Measurements from ENCODE around the gene HSF2. TPM values are rescaled to one million over a fixed set of nuclear protein-coding genes. Genes with fewer than 3 reads are reported as not detected.

The HSF2 gene
- total and polyA plus RNA-seq, 11 donors: 13.1 to 38.7 (median 23.1) TPM

DNA sequence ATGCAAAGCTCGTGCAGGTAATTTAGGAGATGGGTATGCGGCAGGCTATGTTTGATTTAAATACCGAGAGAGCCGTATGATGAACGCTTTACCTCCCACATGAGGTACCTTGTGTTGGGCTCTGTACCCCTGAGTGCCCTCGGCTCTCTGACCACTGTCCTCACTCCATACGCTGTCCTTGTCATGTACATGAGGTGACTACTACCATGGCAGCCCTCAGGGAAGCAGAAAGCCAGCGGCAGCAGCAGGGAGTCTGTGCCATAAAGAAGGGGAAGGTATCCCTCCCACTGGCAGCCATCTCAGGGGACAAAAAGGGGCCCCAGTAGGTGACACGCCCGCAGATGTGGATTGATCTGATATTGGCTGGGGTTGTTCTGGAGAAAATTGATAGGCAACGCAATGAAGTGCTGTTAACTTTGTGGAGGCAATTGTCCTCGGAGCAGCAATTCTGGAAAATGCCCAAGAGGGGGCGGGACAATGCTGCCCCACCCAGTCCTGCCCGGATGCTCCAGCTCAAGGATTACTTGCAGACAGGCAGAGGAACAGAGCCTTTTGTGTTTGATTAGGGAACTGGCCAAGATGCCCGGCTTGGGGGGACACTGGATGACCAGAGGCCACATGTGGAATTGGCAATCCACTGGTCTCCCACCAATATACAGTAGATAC, 38.0 kb upstream of the HSF2 start:
- no peaks in the 10 kb centered on the region for H3K36me3 ChIP-seq
- WGBS, 4 donors: 80 to 87% (median 83%) methylated on average over 15 of the region's 15 CpGs
- TF ChIP-seq CTCF (IDR thresholded peaks at IDR 0.05) (no peak), POLR2A (IDR thresholded peaks at IDR 0.05) (no peak)

DNA sequence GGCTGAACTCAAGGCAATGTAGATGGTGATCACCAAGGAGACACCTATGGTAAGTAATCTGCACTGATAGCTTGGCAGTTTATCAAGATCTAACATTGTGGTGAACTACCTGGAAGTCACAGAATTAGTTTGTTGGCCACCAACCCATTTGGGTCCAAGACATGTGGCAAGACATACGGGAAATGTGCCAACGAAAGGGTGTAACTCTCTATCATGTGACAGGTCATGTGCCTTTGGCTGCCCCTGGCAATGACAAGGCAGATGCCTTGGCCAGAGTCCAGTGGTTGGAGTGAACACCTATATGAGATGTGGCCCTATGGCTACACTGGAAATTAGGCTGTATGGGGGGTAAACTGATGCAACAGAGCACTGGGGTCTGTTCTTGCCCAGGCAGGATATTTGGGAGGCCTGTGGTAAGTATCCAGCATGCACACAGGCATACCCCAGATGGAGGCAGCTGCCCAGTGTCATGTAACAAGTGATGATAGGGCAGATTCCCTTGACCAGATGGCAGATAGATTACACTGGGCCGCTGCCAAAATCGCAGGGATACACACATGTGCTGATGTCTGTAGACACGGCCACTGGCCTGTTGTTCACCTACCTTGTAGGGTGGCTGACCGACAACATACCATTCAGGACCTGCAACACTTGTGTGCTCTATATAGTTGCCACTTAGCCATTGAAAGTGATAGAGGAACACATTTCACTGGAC, 35.5 kb upstream of the HSF2 start:
- TF ChIP-seq CTCF (IDR thresholded peaks at IDR 0.05) (no peak), POLR2A (IDR thresholded peaks at IDR 0.05) (no peak)
- no peaks in the 10 kb centered on the region for H3K27me3 ChIP-seq
- no peak overlapping the region for H3K27ac ChIP-seq
- ATAC-seq (no peak), DNase-seq (no peak)
- H3K4me3 ChIP-seq: no peak overlapping the region
- H3K9me3 ChIP-seq: no peaks in the 10 kb centered on the region
- no peaks in the 10 kb centered on the region for H3K4me1 ChIP-seq
- H3K36me3 ChIP-seq: no peaks in the 10 kb centered on the region
- 79 to 85% (median 83%) methylated on average over 6 of the region's 6 CpGs for WGBS, 4 donors
- intact Hi-C loops (cut with DNase I): loop anchor here in 1 of 10 donors (10.0 kb wide), 1 partner anchor 1309 kb away; no protein-coding TSS in a partner anchor

More for the DNA sequence above, 38.0 kb upstream of the HSF2 start:
- no peaks in the 10 kb centered on the region for H3K9me3 ChIP-seq
- intact Hi-C loops (cut with DNase I): loop anchor here in 1 of 10 donors (10.0 kb wide), 1 partner anchor 1307 kb away; no protein-coding TSS in a partner anchor
- H3K27ac ChIP-seq: no peak overlapping the region
- no peaks in the 10 kb centered on the region for H3K27me3 ChIP-seq
- H3K4me3 ChIP-seq: no peak overlapping the region
- no peak for DNase-seq
- H3K4me1 ChIP-seq: no peaks in the 10 kb centered on the region
- no peak for ATAC-seq

- peak in 1 of 4 donors; percentile 38 for ATAC-seq
- no peak for TF ChIP-seq POLR2A (IDR thresholded peaks at IDR 0.05)
- no peak for TF ChIP-seq CTCF (IDR thresholded peaks at IDR 0.05)
- intact Hi-C loops (cut with DNase I): loop anchor here in 1 of 10 donors (10.0 kb wide), 1 partner anchor 1311 kb away; no protein-coding TSS in a partner anchor
Measured at GRCh38 chr6:122365775-122366403, 33.6 kb upstream of the HSF2 start.

GRCh38 chr6:122367171-122367570, 32.3 kb upstream of the HSF2 start:
- Histone ChIP-seq H3K9me3 (no peaks in the 10 kb centered on the region), H3K27me3 (no peaks in the 10 kb centered on the region), H3K36me3 (no peaks in the 10 kb centered on the region), H3K27ac (no peak overlapping the region), H3K4me3 (no peak overlapping the region), H3K4me1 (no peaks in the 10 kb centered on the region)
- DNase-seq: no peak
- no peak for ATAC-seq
- 65 to 88% (median 72%) methylated on average over 1 of the region's 1 CpG for WGBS, 4 donors
- intact Hi-C loops (cut with DNase I): loop anchor here in 1 of 10 donors (10.0 kb wide), 1 partner anchor 1312 kb away; no protein-coding TSS in a partner anchor
- no peak for TF ChIP-seq CTCF (IDR thresholded peaks at IDR 0.05)
- TF ChIP-seq POLR2A (IDR thresholded peaks at IDR 0.05): no peak

More at GRCh38 chr6:122365775-122366403, 33.6 kb upstream of the HSF2 start:
- Histone ChIP-seq H3K36me3 (no peaks in the 10 kb centered on the region), H3K27me3 (no peaks in the 10 kb centered on the region), H3K4me1 (no peaks in the 10 kb centered on the region), H3K27ac (no peak overlapping the region), H3K9me3 (no peaks in the 10 kb centered on the region), H3K4me3 (no peak overlapping the region)
- DNase-seq: no peak
- 83 to 87% (median 84%) methylated on average over 8 of the region's 8 CpGs for WGBS, 4 donors

All from heart left ventricle (tissue), 16 donors.